ENCODE results near the gene TNFAIP2. TPM values are rescaled to one million over a fixed set of nuclear protein-coding genes. Genes with fewer than 3 reads are reported as not detected.

TNFAIP2 gene, protein sequence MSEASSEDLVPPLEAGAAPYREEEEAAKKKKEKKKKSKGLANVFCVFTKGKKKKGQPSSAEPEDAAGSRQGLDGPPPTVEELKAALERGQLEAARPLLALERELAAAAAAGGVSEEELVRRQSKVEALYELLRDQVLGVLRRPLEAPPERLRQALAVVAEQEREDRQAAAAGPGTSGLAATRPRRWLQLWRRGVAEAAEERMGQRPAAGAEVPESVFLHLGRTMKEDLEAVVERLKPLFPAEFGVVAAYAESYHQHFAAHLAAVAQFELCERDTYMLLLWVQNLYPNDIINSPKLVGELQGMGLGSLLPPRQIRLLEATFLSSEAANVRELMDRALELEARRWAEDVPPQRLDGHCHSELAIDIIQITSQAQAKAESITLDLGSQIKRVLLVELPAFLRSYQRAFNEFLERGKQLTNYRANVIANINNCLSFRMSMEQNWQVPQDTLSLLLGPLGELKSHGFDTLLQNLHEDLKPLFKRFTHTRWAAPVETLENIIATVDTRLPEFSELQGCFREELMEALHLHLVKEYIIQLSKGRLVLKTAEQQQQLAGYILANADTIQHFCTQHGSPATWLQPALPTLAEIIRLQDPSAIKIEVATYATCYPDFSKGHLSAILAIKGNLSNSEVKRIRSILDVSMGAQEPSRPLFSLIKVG
- total RNA-seq = 10 to 100 TPM; 25.1 to 76.3 (median 52.7) TPM

GRCh38 chr14:103122947-103123633 is at the start of gene TNFAIP2:
Gene TNFAIP2 (plus strand): TSS chr14:103123461. CDS start chr14:103126458, 2,997 bp downstream.
- H3K27ac ChIP-seq = peak within 1 kb of the TSS; percentile 81 to 87 (median 86)
- DNase-seq = peak; percentile 55
- H3K4me3 ChIP-seq = peak within 1 kb of the TSS; percentile 20 to 58 (median 44)
- peak in 2 of 3 donors; percentile 37 to 68 for TF ChIP-seq POLR2AphosphoS5 (IDR thresholded peaks at IDR 0.05)
- no peak for TF ChIP-seq EP300 (IDR thresholded peaks at IDR 0.05; ENCODE audit: low read depth)
- peak; percentile 54 for TF ChIP-seq POLR2A (IDR thresholded peaks at IDR 0.05)
- TF ChIP-seq CTCF (IDR thresholded peaks at IDR 0.05) = no peak
- intact Hi-C loops (cut with DNase I; ENCODE audit: low total_unique reads) (no loop called here), in situ Hi-C loops (cut with MboI; ENCODE audit: low pct_ligation_motif_present in 1 of 4, low pct_unique_long_range_greater_than_20kb in 1 of 4, low sequenced_read_pairs in 3 of 4) (no loop called here)
- WGBS, 2 donors (ENCODE audit: low coverage in 1 of 2) = 1% methylated on average over 60 of the region's 74 CpGs; no CpG with 5 or more reads in 1 of the 2 donors
- H3K9me3 ChIP-seq = no peaks in the 10 kb centered on the region
- H3K27me3 ChIP-seq = peaks cover 42% of the 10 kb centered on the region
- no peaks in the 10 kb centered on the region for H3K36me3 ChIP-seq
- peaks cover 29 to 81% (median 58%) of the 10 kb centered on the region in 4 donors for H3K4me1 ChIP-seq

- H3K9me3 ChIP-seq = no peaks in the 10 kb centered on the region
- intact Hi-C loops (cut with DNase I; ENCODE audit: low total_unique reads) (no loop called here), in situ Hi-C loops (cut with MboI; ENCODE audit: low pct_ligation_motif_present in 1 of 4, low pct_unique_long_range_greater_than_20kb in 1 of 4, low sequenced_read_pairs in 3 of 4) (no loop called here)
- H3K36me3 ChIP-seq = no peaks in the 10 kb centered on the region
- no peak overlapping the region for H3K4me3 ChIP-seq
- H3K27me3 ChIP-seq = no peaks in the 10 kb centered on the region
- DNase-seq = no peak
- H3K27ac ChIP-seq = peak overlapping the region in 3 of 4 donors; percentile 37 to 65 (median 58)
- WGBS, 2 donors (ENCODE audit: low coverage in 1 of 2) = 59 to 68% methylated on average over 5 to 21 of the region's 21 CpGs
- TF ChIP-seq CTCF (IDR thresholded peaks at IDR 0.05) (no peak), POLR2A (IDR thresholded peaks at IDR 0.05) (no peak), POLR2AphosphoS5 (IDR thresholded peaks at IDR 0.05) (no peak), EP300 (IDR thresholded peaks at IDR 0.05; ENCODE audit: low read depth) (no peak)
- H3K4me1 ChIP-seq = peaks cover 18 to 43% (median 29%) of the 10 kb centered on the region in 4 donors
Observed at GRCh38 chr14:103073876-103074728, 49.2 kb upstream of the TNFAIP2 start.

GRCh38 chr14:103074729-103075367 is 48.4 kb upstream of the TNFAIP2 start:
- Histone ChIP-seq H3K27me3 (no peaks in the 10 kb centered on the region), H3K36me3 (no peaks in the 10 kb centered on the region), H3K27ac (peak overlapping the region; percentile 37 to 65 (median 51)), H3K4me3 (peak overlapping the region in 3 of 4 donors; percentile 15 to 49 (median 36)), H3K9me3 (no peaks in the 10 kb centered on the region), H3K4me1 (peaks cover 18 to 43% (median 29%) of the 10 kb centered on the region in 4 donors)
- in situ Hi-C loops (cut with MboI; ENCODE audit: low pct_ligation_motif_present in 1 of 4, low pct_unique_long_range_greater_than_20kb in 1 of 4, low sequenced_read_pairs in 3 of 4) (loop anchor here in 1 of 4 donors (25.0 kb wide), 1 partner anchor 212 kb away; no protein-coding TSS in a partner anchor), intact Hi-C loops (cut with DNase I; ENCODE audit: low total_unique reads) (no loop called here)
- 19% methylated on average over 20 of the region's 21 CpGs; no CpG with 5 or more reads in 1 of the 2 donors for WGBS, 2 donors (ENCODE audit: low coverage in 1 of 2)
- DNase-seq = peak; percentile 77
- TF ChIP-seq EP300 (IDR thresholded peaks at IDR 0.05; ENCODE audit: low read depth) = no peak
- TF ChIP-seq POLR2AphosphoS5 (IDR thresholded peaks at IDR 0.05) = no peak

GRCh38 chr14:103078420-103078749 is 44.9 kb upstream of the TNFAIP2 start:
- Histone ChIP-seq H3K27ac (no peak overlapping the region), H3K9me3 (no peaks in the 10 kb centered on the region), H3K27me3 (no peaks in the 10 kb centered on the region), H3K36me3 (no peaks in the 10 kb centered on the region), H3K4me3 (no peak overlapping the region), H3K4me1 (peaks cover 9 to 20% (median 12%) of the 10 kb centered on the region in 4 donors)
- peak; percentile 85 for DNase-seq
- WGBS, 2 donors (ENCODE audit: low coverage in 1 of 2) = 13 to 21% methylated on average over 5 to 9 of the region's 9 CpGs
- intact Hi-C loops (cut with DNase I; ENCODE audit: low total_unique reads) (no loop called here), in situ Hi-C loops (cut with MboI; ENCODE audit: low pct_ligation_motif_present in 1 of 4, low pct_unique_long_range_greater_than_20kb in 1 of 4, low sequenced_read_pairs in 3 of 4) (loop anchor here in 1 of 4 donors (25.0 kb wide), 1 partner anchor 209 kb away; no protein-coding TSS in a partner anchor)
- TF ChIP-seq CTCF (IDR thresholded peaks at IDR 0.05) (peak; percentile 72 to 92 (median 78)), POLR2AphosphoS5 (IDR thresholded peaks at IDR 0.05) (peak in 2 of 3 donors; percentile 40 to 60), EP300 (IDR thresholded peaks at IDR 0.05; ENCODE audit: low read depth) (no peak)

Data from transverse colon (tissue), 4 donors.